ENCODE results near the gene BAX.

DNA sequence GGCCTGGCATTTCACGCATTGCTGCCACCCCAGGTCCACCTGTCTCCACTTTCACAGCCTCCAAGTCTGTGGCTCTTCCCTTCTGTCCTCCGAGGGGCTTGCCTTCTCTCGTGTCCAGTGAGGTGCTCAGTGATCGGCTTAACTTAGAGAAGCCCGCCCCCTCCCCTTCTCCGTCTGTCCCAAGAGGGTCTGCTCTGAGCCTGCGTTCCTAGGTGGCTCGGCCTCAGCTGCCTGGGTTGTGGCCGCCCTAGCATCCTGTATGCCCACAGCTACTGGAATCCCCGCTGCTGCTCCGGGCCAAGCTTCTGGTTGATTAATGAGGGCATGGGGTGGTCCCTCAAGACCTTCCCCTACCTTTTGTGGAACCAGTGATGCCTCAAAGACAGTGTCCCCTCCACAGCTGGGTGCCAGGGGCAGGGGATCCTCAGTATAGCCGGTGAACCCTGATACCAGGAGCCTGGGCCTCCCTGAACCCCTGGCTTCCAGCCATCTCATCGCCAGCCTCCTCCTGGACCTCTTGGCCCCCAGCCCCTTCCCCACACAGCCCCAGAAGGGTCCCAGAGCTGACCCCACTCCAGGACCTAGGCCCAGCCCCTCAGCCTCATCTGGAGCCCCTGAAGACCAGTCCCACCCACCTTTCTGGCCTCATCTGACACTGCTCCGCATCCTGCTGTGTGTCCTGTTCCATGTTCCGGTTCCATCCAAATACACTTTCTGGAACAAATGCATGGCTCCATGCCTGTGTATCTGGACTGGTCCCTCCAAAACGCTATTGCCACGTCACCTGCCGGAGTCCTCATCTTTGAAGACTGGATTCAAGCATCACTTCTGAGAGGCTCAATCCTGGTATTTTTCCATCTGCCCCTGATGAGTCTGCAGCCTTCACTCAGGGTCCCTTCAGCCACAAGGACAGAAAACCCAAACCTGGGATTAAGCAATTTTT lies 31.9 kb upstream of the BAX start:
- TF ChIP-seq CCAR2 (optimal IDR thresholded peaks at IDR 0.05; ENCODE audit: low read depth, low read length) (no peak), HES4 (CRISPR knock-in tag; IDR thresholded peaks at IDR 0.05; ENCODE audit: borderline replicate concordance) (no peak), SETDB1 (CRISPR knock-in tag; IDR thresholded peaks at IDR 0.05; ENCODE audit: borderline replicate concordance) (no peak)
- TF ChIP-seq, protein P1, sequence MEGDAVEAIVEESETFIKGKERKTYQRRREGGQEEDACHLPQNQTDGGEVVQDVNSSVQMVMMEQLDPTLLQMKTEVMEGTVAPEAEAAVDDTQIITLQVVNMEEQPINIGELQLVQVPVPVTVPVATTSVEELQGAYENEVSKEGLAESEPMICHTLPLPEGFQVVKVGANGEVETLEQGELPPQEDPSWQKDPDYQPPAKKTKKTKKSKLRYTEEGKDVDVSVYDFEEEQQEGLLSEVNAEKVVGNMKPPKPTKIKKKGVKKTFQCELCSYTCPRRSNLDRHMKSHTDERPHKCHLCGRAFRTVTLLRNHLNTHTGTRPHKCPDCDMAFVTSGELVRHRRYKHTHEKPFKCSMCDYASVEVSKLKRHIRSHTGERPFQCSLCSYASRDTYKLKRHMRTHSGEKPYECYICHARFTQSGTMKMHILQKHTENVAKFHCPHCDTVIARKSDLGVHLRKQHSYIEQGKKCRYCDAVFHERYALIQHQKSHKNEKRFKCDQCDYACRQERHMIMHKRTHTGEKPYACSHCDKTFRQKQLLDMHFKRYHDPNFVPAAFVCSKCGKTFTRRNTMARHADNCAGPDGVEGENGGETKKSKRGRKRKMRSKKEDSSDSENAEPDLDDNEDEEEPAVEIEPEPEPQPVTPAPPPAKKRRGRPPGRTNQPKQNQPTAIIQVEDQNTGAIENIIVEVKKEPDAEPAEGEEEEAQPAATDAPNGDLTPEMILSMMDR (CRISPR knock-in tag; IDR thresholded peaks at IDR 0.05), result no peak
